NCI-H2171 (cell line): ENCODE measurements around the gene CABP2.
"Not testable (repeated sequence)": the region's sequence is repeated elsewhere in the genome, so short reads cannot be mapped to it uniquely, and the experiment has no call there.

Experiments used
- DNase-seq: peaks from one replicate; lab custom pipeline; 2025; lab: John Stamatoyannopoulos, UW

The CABP2 gene

GRCh38 chr11:67538823-67539505, 15.7 kb upstream of the CABP2 start:
- no peak for DNase-seq

GRCh38 chr11:67538306-67538705, 15.1 kb upstream of the CABP2 start:
- no peak for DNase-seq

GRCh38 chr11:67535561-67535960, 12.3 kb upstream of the CABP2 start:
- no peak for DNase-seq

GRCh38 chr11:67534070-67534679, 10.9 kb upstream of the CABP2 start:
- no peak for DNase-seq

- DNase-seq: no peak
These were observed 9.6 kb upstream of the CABP2 start for GRCh38 chr11:67532889-67533288.

- DNase-seq: no peak
These were observed 7.0 kb upstream of the CABP2 start for GRCh38 chr11:67530282-67530592.

GRCh38 chr11:67528376-67528775, 5.1 kb upstream of the CABP2 start:
- DNase-seq: no peak

GRCh38 chr11:67525275-67525976, 2.2 kb upstream of the CABP2 start:
- DNase-seq: no peak

- no peak for DNase-seq
These were observed 1.2 kb upstream of the CABP2 start for GRCh38 chr11:67524480-67524808.

- DNase-seq: no peak
These were observed 572 bp upstream of the CABP2 start for GRCh38 chr11:67523556-67524479.

GRCh38 chr11:67522338-67522737, 908 bp downstream of the CABP2 start:
- DNase-seq: no peak

GRCh38 chr11:67521924-67522323, 1.3 kb downstream of the CABP2 start:
- DNase-seq: no peak

GRCh38 chr11:67520856-67521824, 2.1 kb downstream of the CABP2 start:
- DNase-seq: no peak

GRCh38 chr11:67519726-67520125, 3.5 kb downstream of the CABP2 start:
- no peak for DNase-seq

GRCh38 chr11:67517784-67518552, 5.3 kb downstream of the CABP2 start:
- no peak for DNase-seq

GRCh38 chr11:67516806-67517205, 6.4 kb downstream of the CABP2 start:
- no peak for DNase-seq

GRCh38 chr11:67514116-67514515, 9.1 kb downstream of the CABP2 start:
- no peak for DNase-seq

- not testable (repeated sequence) for DNase-seq
These were observed 11.7 kb downstream of the CABP2 start for GRCh38 chr11:67511558-67511957.

GRCh38 chr11:67510023-67510345, 13.3 kb downstream of the CABP2 start:
- DNase-seq: no peak

GRCh38 chr11:67508486-67509121, 14.6 kb downstream of the CABP2 start:
- peak; percentile 97 for DNase-seq
